H9 (cell line): ENCODE measurements around the gene SLC8B1. TPM values are rescaled to one million over a fixed set of nuclear protein-coding genes. Genes with fewer than 3 reads are reported as not detected.

Experiments
- DNase-seq: peaks from one replicate; pipeline ENCODE4 v3.0.0-alpha.2; 2017
- H2AFZ ChIP-seq: one replicate; pipeline ENCODE4 v1.6.1; 2013; ENCODE audit warnings: mild to moderate bottlenecking, low read length, control low read depth, moderate library complexity
- H2AK5ac ChIP-seq: 2 replicates; pipeline ENCODE4 v1.6.1; 2013; ENCODE audit warnings: low read length, control low read depth, mixed read lengths; ENCODE audit not compliant: insufficient read length
- H2BK120ac ChIP-seq: one replicate; pipeline ENCODE4 v1.6.1; 2013; ENCODE audit warnings: low read depth, mild to moderate bottlenecking, low read length, control low read depth, inconsistent platforms; ENCODE audit not compliant: poor library complexity, severe bottlenecking
- H2BK12ac ChIP-seq: 2 replicates; pipeline ENCODE4 v1.6.1; 2013; ENCODE audit warnings: low read length, control low read depth, mixed read lengths, low read depth; ENCODE audit not compliant: insufficient read length
- H2BK15ac ChIP-seq: 2 replicates; pipeline ENCODE4 v1.6.1; 2013; ENCODE audit warnings: low read depth, low read length, control low read depth
- H2BK20ac ChIP-seq: one replicate; pipeline ENCODE4 v1.6.1; 2013; ENCODE audit warnings: low read depth, mild to moderate bottlenecking, low read length, control low read depth, inconsistent platforms; ENCODE audit not compliant: poor library complexity, severe bottlenecking
- H2BK5ac ChIP-seq: 2 replicates; pipeline ENCODE4 v1.6.1; 2013; ENCODE audit warnings: low read length, control low read depth, mixed read lengths; ENCODE audit not compliant: insufficient read length
- H3K14ac ChIP-seq: 2 replicates; pipeline ENCODE4 v1.6.1; 2013; ENCODE audit warnings: low read length, control low read depth; ENCODE audit not compliant: insufficient read depth
- H3K18ac ChIP-seq: 2 replicates; pipeline ENCODE4 v1.6.1; 2013; ENCODE audit warnings: low read depth, mild to moderate bottlenecking, mixed read lengths, low read length, control low read depth; ENCODE audit not compliant: insufficient read length
- H3K23ac ChIP-seq: 2 replicates; pipeline ENCODE4 v1.6.1; 2013; ENCODE audit warnings: low read length, control low read depth, mixed read lengths, low read depth; ENCODE audit not compliant: insufficient read length
- H3K23me2 ChIP-seq: 2 replicates; pipeline ENCODE4 v1.6.1; 2013; ENCODE audit warnings: low read depth, mild to moderate bottlenecking, mixed read lengths, low read length, control low read depth; ENCODE audit not compliant: insufficient read length, poor library complexity, severe bottlenecking
- H3K27ac ChIP-seq: 2 replicates; pipeline ENCODE4 v1.5.1; 2013; ENCODE audit warnings: low read length, control low read depth, mixed read lengths, low read depth; ENCODE audit not compliant: insufficient read length
- H3K27me3 ChIP-seq: 2 replicates; pipeline ENCODE4 v1.6.1; 2013; ENCODE audit warnings: low read length, control low read depth, inconsistent platforms; ENCODE audit not compliant: insufficient read depth
- H3K4ac ChIP-seq: 2 replicates; pipeline ENCODE4 v1.6.1; 2013; ENCODE audit warnings: low read depth, mild to moderate bottlenecking, control low read depth, inconsistent platforms, low read length, moderate library complexity
- H3K4me1 ChIP-seq: 2 replicates; pipeline ENCODE4 v1.6.1; 2013; ENCODE audit warnings: low read length, control low read depth, inconsistent platforms; ENCODE audit not compliant: insufficient read depth
- H3K4me2 ChIP-seq: 2 replicates; pipeline ENCODE4 v1.6.1; 2013; ENCODE audit warnings: low read length, control low read depth, mixed read lengths; ENCODE audit not compliant: insufficient read length, insufficient read depth
- H3K56ac ChIP-seq: 2 replicates; pipeline ENCODE4 v1.6.1; 2013; ENCODE audit warnings: low read depth, mild to moderate bottlenecking, mixed read lengths, low read length, control low read depth; ENCODE audit not compliant: insufficient read length
- H3K79me1 ChIP-seq: 2 replicates; pipeline ENCODE4 v1.6.1; 2013; ENCODE audit warnings: low read depth, mild to moderate bottlenecking, moderate library complexity, low read length, control low read depth, inconsistent platforms; ENCODE audit not compliant: insufficient read depth, poor library complexity, severe bottlenecking
- H3K79me2 ChIP-seq: 2 replicates; pipeline ENCODE4 v1.6.1; 2013; ENCODE audit warnings: low read length, control low read depth, inconsistent platforms; ENCODE audit not compliant: insufficient read depth
- H3K9ac ChIP-seq: 2 replicates; pipeline ENCODE4 v1.6.1; 2013; ENCODE audit warnings: low read length, control low read depth, mixed read lengths; ENCODE audit not compliant: insufficient read length; ENCODE audit errors: extremely low read depth
- H3K9me3 ChIP-seq: one replicate; pipeline ENCODE4 v1.6.1; 2013; ENCODE audit warnings: low read depth, low read length, inconsistent platforms; ENCODE audit not compliant: control insufficient read depth
- H3T11ph ChIP-seq: one replicate; pipeline ENCODE4 v1.6.1; 2013; ENCODE audit warnings: mild to moderate bottlenecking, low read length, control low read depth, inconsistent platforms
- H4K20me1 ChIP-seq: one replicate; pipeline ENCODE4 v1.6.1; 2013; ENCODE audit not compliant: control insufficient read depth, insufficient read length, insufficient read depth
- H4K5ac ChIP-seq: 2 replicates; pipeline ENCODE4 v1.6.1; 2013; ENCODE audit warnings: low read depth, mild to moderate bottlenecking, mixed read lengths, low read length, control low read depth; ENCODE audit not compliant: insufficient read length
- H4K8ac ChIP-seq: replicated peaks from 2 replicates; pipeline ENCODE4 v1.6.1; 2013; ENCODE audit warnings: low read length, control low read depth, mixed read lengths, low read depth; ENCODE audit not compliant: insufficient read length
- H4K91ac ChIP-seq: 2 replicates; pipeline ENCODE4 v1.6.1; 2013; ENCODE audit warnings: low read depth, mild to moderate bottlenecking, moderate library complexity, mixed read lengths, low read length, control low read depth; ENCODE audit not compliant: insufficient read length
- H3K27ac Mint-ChIP-seq, 3 experiments: 2 replicates in 2 of 3; 3 replicates in 1 of 3; pipeline ENCODE4 v1.8.0; 2020 to 2021; ENCODE audit warnings: mixed read lengths in 3 of 3, mild to moderate bottlenecking in 1 of 3, moderate library complexity in 1 of 3
- H3K27me3 Mint-ChIP-seq: 2 replicates; pipeline ENCODE4 v1.8.0; 2021; ENCODE audit warnings: low read depth, mild to moderate bottlenecking, moderate library complexity, mixed read lengths
- H3K36me3 Mint-ChIP-seq, 3 experiments: 2 replicates in 2 of 3; 3 replicates in 1 of 3; pipeline ENCODE4 v1.8.0; 2020 to 2021; ENCODE audit warnings: low read depth in 3 of 3, mixed read lengths in 3 of 3; ENCODE audit not compliant: insufficient read depth in 1 of 3
- H3K4me1 Mint-ChIP-seq, 2 experiments: 2 replicates each; pipeline ENCODE4 v1.8.0; 2020; ENCODE audit warnings: mixed read lengths in 2 of 2
- H3K4me3 Mint-ChIP-seq, 2 experiments: 2 replicates in 1 of 2; 3 replicates in 1 of 2; pipeline ENCODE4 v1.8.0; 2020 to 2021; ENCODE audit warnings: mild to moderate bottlenecking in 2 of 2, mixed read lengths in 2 of 2, moderate library complexity in 1 of 2
- H3K9me3 Mint-ChIP-seq, 2 experiments: 2 replicates in 1 of 2; 3 replicates in 1 of 2; pipeline ENCODE4 v1.8.0; 2020; ENCODE audit warnings: mild to moderate bottlenecking in 2 of 2, mixed read lengths in 2 of 2, moderate library complexity in 1 of 2
- CTCF ChIP-seq: fragments of 200-600 bp; sonication (generic); conservative IDR thresholded peaks from 3 replicates; pipeline ENCODE4 v1.8.0; 2021; ENCODE audit warnings: antibody characterized with exemption, mild to moderate bottlenecking
- WGBS: extraction: QIAGEN DNeasy Blood & Tissue Kit; methylation state at CpG from one replicate; pipeline ENCODE4 v1.1.7; 2013; ENCODE audit warnings: missing lambda C conversion rate, low lambda C conversion rate, mixed read lengths; ENCODE audit not compliant: insufficient read length; ENCODE audit errors: extremely low coverage; 5-methylcytosine and 5-hydroxymethylcytosine counted together
- total RNA-seq: library from RNA; stranded (reverse); gene quantifications from 2 replicates; pipeline ENCODE4 v1.2.1, GENCODE V29; 2021

SLC8B1 gene
- total RNA-seq, 1 experiment from 2014 or later = 10.4 TPM

- Histone ChIP-seq H3K4ac (no peak overlapping the region), H3K27me3 (no peaks in the 10 kb centered on the region), H3K4me2 (no peak overlapping the region), H3K23me2 (no peaks in the 10 kb centered on the region), H2BK12ac (no peak overlapping the region), H2BK5ac (no peak overlapping the region), H4K8ac (no peak overlapping the region), H3K18ac (no peak overlapping the region), H2AFZ (no peak overlapping the region), H3K27ac (no peak overlapping the region), H3K79me1 (no peaks in the 10 kb centered on the region), H3K14ac (no peak overlapping the region), H2BK20ac (no peak overlapping the region), H2AK5ac (no peak overlapping the region), H3K79me2 (no peaks in the 10 kb centered on the region), H3K4me1 (no peaks in the 10 kb centered on the region), H3T11ph (no peak overlapping the region), H3K9ac (no peak overlapping the region), H3K56ac (no peak overlapping the region), H2BK120ac (no peak overlapping the region), H2BK15ac (no peak overlapping the region), H3K9me3 (no peaks in the 10 kb centered on the region), H4K5ac (no peak overlapping the region), H4K20me1 (no peaks in the 10 kb centered on the region), H3K23ac (no peak overlapping the region), H4K91ac (no peak overlapping the region)
- no peaks in the 10 kb centered on the region for H3K27me3 Mint-ChIP-seq
- H3K4me1 Mint-ChIP-seq = peaks cover 0 to 3% of the 10 kb centered on the region in 2 experiments; a peak in 2 of 4 replicates
- peaks cover 6 to 32% (median 30%) of the 10 kb centered on the region in 3 experiments; a peak in 6 of 7 replicates for H3K36me3 Mint-ChIP-seq
- H3K27ac Mint-ChIP-seq = no peak overlapping the region; a peak in 1 of 7 replicates
- DNase-seq = no peak
- H3K4me3 Mint-ChIP-seq = no peak overlapping the region
- no CpG with 5 or more reads among the region's 11 CpGs for WGBS
- no peak for TF ChIP-seq CTCF
- H3K9me3 Mint-ChIP-seq = no peaks in the 10 kb centered on the region
Observed at GRCh38 chr12:113381220-113381619, 46.3 kb upstream of the SLC8B1 start.
